K562 (cell line): ENCODE results near the gene EPS8. TPM values are rescaled to one million over a fixed set of nuclear protein-coding genes. Genes with fewer than 3 reads are reported as not detected.

Experiments
- ATAC-seq: fragments of 200-7000 bp; cut with Tn5 transposase; 3 replicates; pipeline ENCODE4 v1.9.1; 2020; ENCODE audit warnings: moderate library complexity
- BruUV-seq: library from RNA; stranded (reverse); fragments of 400-500 nt; replicated peaks from 2 replicates; lab custom pipeline; 2021; lab: Mats Ljungman, UMichigan
- CTCF ChIA-PET: fragments of 300-600 bp; formaldehyde crosslinking; extraction: SDS; loops from one replicate; lab custom pipeline; 2021; ENCODE audit warnings: low intra/inter-chr PET ratio; lab: Yijun Ruan, JAX
- POLR2A ChIA-PET: fragments of 300-600, 350-650 bp; sonication (Branson Sonifier 250); formaldehyde crosslinking; extraction: SDS; loops from one replicate; lab custom pipeline; 2021; ENCODE audit warnings: antibody characterized with exemption, inconsistent platforms; lab: Yijun Ruan, JAX
- DNase-seq, 4 experiments: peaks; one replicate each; pipeline versions ENCODE4 v3.0.0 to v3.0.0-alpha.2; 2011 to 2018; ENCODE audit warnings: low spot score in 3 of 4, mixed read lengths in 3 of 4; ENCODE audit errors: extremely low read depth in 1 of 4
- FAIRE-seq: peaks from 2 replicates; lab custom pipeline; 2011; peaks lifted over from hg19 to GRCh38; lab: Jason Lieb, UNC
- H2AFZ ChIP-seq: 2 replicates; pipeline ENCODE4 v1.6.0; 2011; ENCODE audit warnings: low read depth, low read length, control low read depth, inconsistent platforms
- H3K27ac ChIP-seq: fragments of 200-600 bp; 3 replicates; pipeline ENCODE4 v1.8.0; 2011; ENCODE audit warnings: low read depth, mild to moderate bottlenecking, control low read depth, inconsistent platforms, low read length, moderate library complexity, mixed read lengths; ENCODE audit errors: extremely low read depth
- H3K27me3 ChIP-seq, 2 experiments: fragments of 300-600 bp in 1 of 2; 2 replicates in 1 of 2; 3 replicates in 1 of 2; pipeline versions ENCODE4 v1.6.0 to v1.8.0; 2011; ENCODE audit warnings: inconsistent platforms in 2 of 2, low read length in 2 of 2, mild to moderate bottlenecking in 1 of 2, mixed read lengths in 1 of 2, moderate library complexity in 1 of 2; ENCODE audit not compliant: control insufficient read depth in 2 of 2, insufficient read depth in 2 of 2
- H3K36me3 ChIP-seq: fragments of 300-600 bp; 3 replicates; pipeline ENCODE4 v1.8.0; 2011; ENCODE audit warnings: mild to moderate bottlenecking, low read length, inconsistent platforms; ENCODE audit not compliant: control insufficient read depth, insufficient read depth
- H3K4me1 ChIP-seq, 2 experiments: fragments of 200-600 bp in 1 of 2; replicated peaks in 1 of 2; 2 replicates in 1 of 2; 3 replicates in 1 of 2; pipeline versions ENCODE4 v1.5.1 to v1.8.0; 2011; ENCODE audit warnings: inconsistent platforms in 2 of 2, low read length in 2 of 2, mild to moderate bottlenecking in 1 of 2, mixed read lengths in 1 of 2, moderate library complexity in 1 of 2; ENCODE audit not compliant: control insufficient read depth in 2 of 2, insufficient read depth in 2 of 2
- H3K4me2 ChIP-seq: 2 replicates; pipeline ENCODE4 v1.6.1; 2011; ENCODE audit warnings: low read length, control low read depth, inconsistent platforms, mixed read lengths; ENCODE audit not compliant: insufficient read depth
- H3K4me3 ChIP-seq: fragments of 200-600 bp; sonication (generic), shearing (Covaris generic); 2 replicates; pipeline ENCODE4 v1.5.1; 2016; ENCODE audit warnings: control low read depth, inconsistent platforms
- H3K79me2 ChIP-seq: fragments of 200-600 bp; 3 replicates; pipeline ENCODE4 v1.8.0; 2011; ENCODE audit warnings: low read length, inconsistent platforms; ENCODE audit not compliant: control insufficient read depth, insufficient read depth
- H3K9ac ChIP-seq, 2 experiments: 2 replicates each; pipeline versions ENCODE4 v1.6.0 to v1.6.1; 2011; ENCODE audit warnings: low read depth in 2 of 2, low read length in 2 of 2, control low read depth in 1 of 2, inconsistent platforms in 1 of 2, mild to moderate bottlenecking in 1 of 2, mixed read lengths in 1 of 2; ENCODE audit not compliant: insufficient read depth in 1 of 2
- H3K9me1 ChIP-seq: one replicate; pipeline ENCODE4 v1.6.0; 2011; ENCODE audit warnings: inconsistent platforms, mild to moderate bottlenecking, low read length, moderate library complexity; ENCODE audit not compliant: control insufficient read depth, insufficient read depth
- H3K9me3 ChIP-seq: replicated peaks from 2 replicates; pipeline ENCODE4 v1.5.1; 2011; ENCODE audit warnings: low read depth, low read length, inconsistent platforms; ENCODE audit not compliant: control insufficient read depth, insufficient read depth
- H4K20me1 ChIP-seq: replicated peaks from 2 replicates; pipeline ENCODE4 v1.6.1; 2011; ENCODE audit warnings: low read length, inconsistent platforms, mixed read lengths; ENCODE audit not compliant: control insufficient read depth, insufficient read depth
- BACH1 ChIP-seq: fragments of 200-800 bp; sonication (Bioruptor generic); IDR thresholded peaks from 2 replicates; pipeline ENCODE4 v1.6.1; 2016; ENCODE audit warnings: missing genetic modification characterization, missing compliant biosample characterization
- CEBPZ ChIP-seq: fragments of 150-350 bp; IDR thresholded peaks from 2 replicates; pipeline ENCODE4 v1.6.1; 2014; ENCODE audit warnings: low read depth, mild to moderate bottlenecking, low read length, borderline replicate concordance
- CLOCK ChIP-seq: fragments of 250-450 bp; sonication (Bioruptor Pico); IDR thresholded peaks from 2 replicates; pipeline ENCODE4 v1.4.0; 2020; ENCODE audit warnings: mild to moderate bottlenecking, moderate library complexity, borderline replicate concordance
- E2F5 ChIP-seq: sonication (generic); formaldehyde crosslinking; IDR thresholded peaks from 2 replicates; pipeline ENCODE4 v1.8.0; 2022; ENCODE audit warnings: mild to moderate bottlenecking, missing genetic modification reagents
- HMG20B ChIP-seq: fragments of 250-450 bp; sonication (Bioruptor Pico); IDR thresholded peaks from 2 replicates; pipeline ENCODE4 v1.5.0; 2021; ENCODE audit warnings: mild to moderate bottlenecking
- NCOR1 ChIP-seq: fragments of 450-650 bp; IDR thresholded peaks from 2 replicates; pipeline ENCODE4 v1.6.1; 2016; ENCODE audit warnings: mild to moderate bottlenecking, moderate library complexity
- PCBP1 ChIP-seq: fragments of 200-400 bp; formaldehyde crosslinking; IDR thresholded peaks from 2 replicates; pipeline ENCODE4 v1.6.1; 2018; ENCODE audit warnings: mild to moderate bottlenecking, low read depth, low read length; ENCODE audit not compliant: poor library complexity, severe bottlenecking
- SAFB2 ChIP-seq: fragments of 200-400 bp; formaldehyde crosslinking; IDR thresholded peaks from 2 replicates; pipeline ENCODE4 v1.6.1; 2018; ENCODE audit warnings: borderline replicate concordance, low read length, low read depth, moderate library complexity; ENCODE audit not compliant: severe bottlenecking
- SLC30A9 ChIP-seq: fragments of 250-450 bp; sonication (Bioruptor Pico); IDR thresholded peaks from 2 replicates; pipeline ENCODE4 v1.8.0; 2022; ENCODE audit warnings: mild to moderate bottlenecking, moderate library complexity
- U2AF1 ChIP-seq: fragments of 200-400 bp; formaldehyde crosslinking; optimal IDR thresholded peaks from 2 replicates; pipeline ENCODE3; 2017; ENCODE audit warnings: mild to moderate bottlenecking, low read depth, low read length, moderate library complexity
- ZFPM2 ChIP-seq: fragments of 250-450 bp; sonication (Bioruptor Pico); IDR thresholded peaks from 2 replicates; pipeline ENCODE4 v1.5.1; 2022; ENCODE audit warnings: mild to moderate bottlenecking
- ZNF263 ChIP-seq: sonication (generic); formaldehyde crosslinking; IDR thresholded peaks from 2 replicates; pipeline ENCODE4 v1.8.0; 2022; ENCODE audit warnings: mild to moderate bottlenecking, missing genetic modification reagents, borderline replicate concordance
- WGBS: fragments of 100-300 bp; shearing (Covaris generic); methylation state at CpG from one replicate; pipeline ENCODE4 v1.1.6; 2016; ENCODE audit warnings: low coverage, mixed read lengths; ENCODE audit not compliant: insufficient coverage; ENCODE audit errors: missing lambda C conversion rate; 5-methylcytosine and 5-hydroxymethylcytosine counted together
- in situ Hi-C: fragments of 300-500 bp; cut with MboI; formaldehyde crosslinking; loops from 4 replicates; pipeline ENCODE4 v1.15.0; 2018; ENCODE audit warnings: inconsistent platforms, mixed read lengths
- intact Hi-C: fragments of 100-400 bp; cut with micrococcal nuclease; formaldehyde crosslinking; loops from 2 replicates; pipeline ENCODE4 v1.14.2; 2022
- polyA plus RNA-seq, 8 experiments: library from polyadenylated mRNA; depleted of rRNA in 4 of 8; stranded (reverse) in 5 of 8; unstranded in 3 of 8; fragments of >200 nt; fragmentation: Nextera tagmentation in 2 of 8; fragmentation: Illumina TruSeq in 1 of 8; extraction: Ambion mirVana in 2 of 8; extraction: Trizol in 1 of 8; gene quantifications; 2 replicates each; pipeline versions ENCODE4 v1.2.1 to v1.2.3, GENCODE V29; 2011 to 2014; ENCODE audit warnings: inconsistent platforms in 1 of 8, missing spikeins in 1 of 8
- total RNA-seq, 7 experiments: library from RNA; depleted of rRNA in 6 of 7; stranded (reverse); fragments of >200 nt in 6 of 7; fragmentation: Illumina TruSeq in 2 of 7; extraction: Trizol in 2 of 7; gene quantifications; 2 replicates each; pipeline versions ENCODE4 v1.2.1 to v1.2.3, GENCODE V29; 2011 to 2021; ENCODE audit warnings: low replicate concordance in 1 of 7
- TF ChIP-seq, protein P1 (sequence below): fragments of 450-650 bp; IDR thresholded peaks from 2 replicates; pipeline ENCODE4 v1.6.1; 2016; ENCODE audit warnings: mild to moderate bottlenecking

EPS8 gene
- total and polyA plus RNA-seq, 9 of the 15 experiments (the other 6 are each of a cell fraction or from before 2014, with no cell fraction given), result 0.10 to 1.9 (median 0.33) TPM

- Histone ChIP-seq H3K9me3 (no peaks in the 10 kb centered on the region), H3K4me1 (no peaks in the 10 kb centered on the region), H3K9ac (no peak overlapping the region), H3K4me2 (no peak overlapping the region), H3K36me3 (no peaks in the 10 kb centered on the region), H4K20me1 (no peaks in the 10 kb centered on the region), H3K4me3 (no peak overlapping the region), H3K27ac (no peak overlapping the region), H2AFZ (no peak overlapping the region), H3K9me1 (no peaks in the 10 kb centered on the region), H3K79me2 (no peaks in the 10 kb centered on the region), H3K27me3 (no peaks in the 10 kb centered on the region)
- FAIRE-seq (no peak), ATAC-seq (no peak), DNase-seq (no peak)
- ChIA-PET POLR2A (no interaction called here), CTCF (no interaction called here)
- in situ Hi-C loops, result no loop called here
- intact Hi-C loops, result no loop called here
- no TSS peak for BruUV-seq
- 8% methylated on average over 1 of the region's 1 CpG for WGBS
- no peak for TF ChIP-seq HMG20B
- no peak for TF ChIP-seq NCOR1
- no peak for TF ChIP-seq BACH1 (tag)
- no peak for TF ChIP-seq CLOCK (CRISPR knock-in tag)
- TF ChIP-seq CEBPZ, result no peak
- no peak for TF ChIP-seq PCBP1
- no peak for TF ChIP-seq SAFB2
- TF ChIP-seq ZNF263 (CRISPR knock-in tag), result no peak
- TF ChIP-seq SLC30A9 (CRISPR knock-in tag), result no peak
- no peak for TF ChIP-seq U2AF1
- TF ChIP-seq ZFPM2, result no peak
- no peak for TF ChIP-seq E2F5 (CRISPR knock-in tag)
- TF ChIP-seq, protein P1, sequence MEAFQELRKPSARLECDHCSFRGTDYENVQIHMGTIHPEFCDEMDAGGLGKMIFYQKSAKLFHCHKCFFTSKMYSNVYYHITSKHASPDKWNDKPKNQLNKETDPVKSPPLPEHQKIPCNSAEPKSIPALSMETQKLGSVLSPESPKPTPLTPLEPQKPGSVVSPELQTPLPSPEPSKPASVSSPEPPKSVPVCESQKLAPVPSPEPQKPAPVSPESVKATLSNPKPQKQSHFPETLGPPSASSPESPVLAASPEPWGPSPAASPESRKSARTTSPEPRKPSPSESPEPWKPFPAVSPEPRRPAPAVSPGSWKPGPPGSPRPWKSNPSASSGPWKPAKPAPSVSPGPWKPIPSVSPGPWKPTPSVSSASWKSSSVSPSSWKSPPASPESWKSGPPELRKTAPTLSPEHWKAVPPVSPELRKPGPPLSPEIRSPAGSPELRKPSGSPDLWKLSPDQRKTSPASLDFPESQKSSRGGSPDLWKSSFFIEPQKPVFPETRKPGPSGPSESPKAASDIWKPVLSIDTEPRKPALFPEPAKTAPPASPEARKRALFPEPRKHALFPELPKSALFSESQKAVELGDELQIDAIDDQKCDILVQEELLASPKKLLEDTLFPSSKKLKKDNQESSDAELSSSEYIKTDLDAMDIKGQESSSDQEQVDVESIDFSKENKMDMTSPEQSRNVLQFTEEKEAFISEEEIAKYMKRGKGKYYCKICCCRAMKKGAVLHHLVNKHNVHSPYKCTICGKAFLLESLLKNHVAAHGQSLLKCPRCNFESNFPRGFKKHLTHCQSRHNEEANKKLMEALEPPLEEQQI, result no peak
Measured at GRCh38 chr12:15774819-15775218, 14.4 kb downstream of the EPS8 start.
